Heart left ventricle (tissue), 16 donors: ENCODE measurements around the gene PLEKHN1. TPM values are rescaled to one million over a fixed set of nuclear protein-coding genes. Genes with fewer than 3 reads are reported as not detected.
A peak's percentile ranks its signal among the peaks of the same experiment; 100 is the strongest.

Experiments used
- ATAC-seq, 4 donors: fragments of 200-7000 bp; cut with Tn5 transposase; one replicate each; pipeline ENCODE4 v1.9.1; 2020 to 2022; ENCODE audit warnings: moderate library complexity in 4 of 4, mild to moderate bottlenecking in 3 of 4, moderate number of reproducible peaks in 1 of 4
- DNase-seq, 5 donors: peaks; one replicate each; pipeline ENCODE4 v3.0.0-alpha.2; 2020
- H3K27ac ChIP-seq, 12 donors: fragments of 200-600 bp; sonication (generic) in 4 of 12; one replicate each; pipeline versions ENCODE4 v1.5.0 to v1.8.0; 2016 to 2022; ENCODE audit warnings: mild to moderate bottlenecking in 2 of 12
- H3K27me3 ChIP-seq, 9 donors: fragments of 200-600 bp; sonication (generic) in 2 of 9; one replicate each; pipeline versions ENCODE4 v1.5.1 to v1.8.0; 2016 to 2022; ENCODE audit warnings: mild to moderate bottlenecking in 3 of 9
- H3K36me3 ChIP-seq, 9 donors: fragments of 200-600 bp; sonication (generic) in 2 of 9; one replicate each; pipeline versions ENCODE4 v1.5.0 to v1.8.0; 2018 to 2022; ENCODE audit warnings: mild to moderate bottlenecking in 2 of 9
- H3K4me1 ChIP-seq, 12 donors: fragments of 200-600 bp; sonication (generic) in 4 of 12; one replicate each; pipeline versions ENCODE4 v1.5.0 to v1.8.0; 2016 to 2022; ENCODE audit warnings: mild to moderate bottlenecking in 3 of 12
- H3K4me3 ChIP-seq, 12 donors: fragments of 200-600 bp; sonication (generic) in 4 of 12; one replicate each; pipeline versions ENCODE4 v1.5.0 to v1.8.0; 2017 to 2022; ENCODE audit warnings: mild to moderate bottlenecking in 9 of 12, moderate library complexity in 4 of 12
- H3K9me3 ChIP-seq, 12 donors: fragments of 200-600 bp; sonication (generic) in 4 of 12; one replicate each; pipeline versions ENCODE4 v1.5.0 to v1.8.0; 2016 to 2022; ENCODE audit warnings: mild to moderate bottlenecking in 1 of 12
- CTCF ChIP-seq, 12 donors: fragments of 200-600 bp; sonication (generic) in 4 of 12; IDR thresholded peaks; one replicate each; pipeline versions ENCODE4 v1.5.0 to v1.8.0; 2018 to 2022; ENCODE audit warnings: antibody characterized with exemption in 12 of 12, mild to moderate bottlenecking in 5 of 12
- POLR2A ChIP-seq, 2 donors: fragments of 450-650 bp; IDR thresholded peaks; one replicate each; pipeline ENCODE4 v1.6.1; 2017; ENCODE audit warnings: antibody characterized with exemption in 2 of 2, mild to moderate bottlenecking in 2 of 2, moderate library complexity in 2 of 2
- whole genome bisulfite sequencing, 4 donors: extraction: QIAGEN DNeasy Blood & Tissue Kit in 2 of 4; methylation state at CpG; one replicate each; pipeline versions ENCODE4 v1.1.5 to v1.1.7; 2013 to 2018; 5-methylcytosine and 5-hydroxymethylcytosine counted together
- intact Hi-C, 10 donors: fragments of 100-400 bp; cut with DNase I; formaldehyde crosslinking; loops; one replicate each; pipeline versions ENCODE4 v1.11.1 to v1.14.2; 2022
- polyA plus RNA-seq, 2 donors: library from polyadenylated mRNA; stranded (reverse); fragments of 200-250 nt; gene quantifications; one replicate each; pipeline ENCODE4 v1.2.3, GENCODE V29; 2013
- total RNA-seq, 9 donors: library from RNA; depleted of rRNA in 2 of 9; stranded (reverse); fragments of >200 nt in 2 of 9; fragmentation: NEBNext Ultra II Directional in 3 of 9; extraction: Animal tissue kit (Norgen Biotek cat#: 25700) in 3 of 9; gene quantifications; one replicate each; pipeline versions ENCODE4 v1.1.0 to v1.2.4, GENCODE V29; 2016 to 2023
- donor health status: ischemic (EF 13 %, LVEDD 7.1; RV severe dilation, severe dysfunction).
- donor health status: healthy with polysubstance abuse.
- donor health status: DM: no; HTN: yes; CAD: no.
- donor health status: DM: no; HTN: no; CAD: no.
- donor health status: ischemic (EF 25% LVEDD 6.9; RV normal size, moderate dysfunction).
- donor health status: ischemic (EF 25% LVEDD 5.7; RV mildly dilated, moderate dysfunction).
- donor health status: healthy.
- donor health status: DM: yes; HTN: yes; CAD: no.
- donor health status: ischemic (EF 35%, LVEDD 5.7; RV mildly dilated, moderate dysfunction).
- donor health status: nonischemic (EF 11% LVEDD 7.7; RV severe dilation, severe dysfunction).
- donor health status: DM: yes; HTN: yes; CAD: no.
- donor health status: PGD.
- donor health status: ischemic (EF 29% LVEDD 5.4; RV normal size, mild dysfunction).
- donor health status: nonischemic (EF 23%, LVEDD 6.1; RV moderate dilation, normal function).

PLEKHN1 gene
- total and polyA plus RNA-seq, 11 donors: 0.15 to 0.63 (median 0.26) TPM; not detected in 7

DNA sequence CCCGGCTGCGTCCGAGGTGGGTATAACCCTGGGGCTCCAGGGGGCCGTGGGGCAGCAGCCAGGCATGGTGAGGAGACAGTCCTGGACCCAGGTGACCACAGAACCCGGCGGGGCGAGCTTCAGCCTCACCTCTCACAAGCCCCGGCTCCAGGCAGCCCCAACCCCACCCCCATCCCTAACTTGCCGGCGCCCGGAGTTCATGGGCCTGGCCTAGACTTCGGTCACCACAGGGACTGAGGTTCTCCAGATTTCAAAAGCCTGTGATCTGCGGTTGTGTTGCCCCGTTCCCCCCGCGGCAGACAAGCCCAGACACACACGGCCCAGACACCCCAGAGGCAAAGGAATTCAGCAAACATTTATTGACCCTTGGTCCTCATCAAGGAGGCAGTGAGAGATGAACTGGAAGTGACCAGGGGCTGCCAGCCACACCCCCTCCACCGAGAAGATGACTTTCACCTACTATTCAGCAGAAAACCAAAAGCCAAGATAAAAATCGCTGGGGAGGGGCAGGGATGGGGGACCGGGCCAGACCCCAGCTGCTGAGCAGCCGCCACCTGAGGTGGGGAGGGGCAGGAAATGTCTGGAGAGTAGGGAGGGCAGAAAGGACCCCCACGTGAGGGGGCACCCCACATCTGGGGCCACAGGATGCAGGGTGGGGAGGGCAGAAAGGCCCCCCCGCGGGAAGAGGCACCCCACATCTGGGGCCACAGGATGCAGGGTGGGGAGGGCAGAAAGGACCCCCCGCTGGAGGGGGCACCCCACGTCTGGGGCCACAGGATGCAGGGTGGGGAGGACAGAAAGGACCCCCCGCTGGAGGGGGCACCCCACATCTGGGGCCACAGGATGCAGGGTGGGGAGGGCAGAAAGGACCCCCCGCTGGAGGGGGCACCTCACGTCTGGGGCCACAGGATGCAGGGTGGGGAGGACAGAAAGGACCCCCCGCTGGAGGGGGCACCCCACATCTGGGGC lies 29.7 kb downstream of the PLEKHN1 start:
- Histone ChIP-seq H3K27ac (no peak overlapping the region), H3K27me3 (peaks cover 0 to 46% (median 0%) of the 10 kb centered on the region in 9 donors), H3K36me3 (peaks cover 0 to 7% (median 0%) of the 10 kb centered on the region in 9 donors), H3K4me3 (no peak overlapping the region), H3K4me1 (peaks cover 0 to 31% (median 17%) of the 10 kb centered on the region in 12 donors), H3K9me3 (peaks cover 0 to 11% (median 3%) of the 10 kb centered on the region in 12 donors)
- TF ChIP-seq CTCF (IDR thresholded peaks at IDR 0.05) (no peak), POLR2A (IDR thresholded peaks at IDR 0.05) (no peak)
- intact Hi-C loops: loop anchor here in 1 of 10 donors (5.0 kb wide), 1 partner anchor 89 kb away; no protein-coding TSS in a partner anchor
- WGBS, 4 donors: 44 to 52% (median 46%) methylated on average over 12 to 30 of the region's 30 CpGs
- ATAC-seq: no peak
- DNase-seq: peak in 3 of 5 donors; percentile 20 to 55 (median 29)

GRCh38 chr1:996851-997712 lies 30.8 kb downstream of the PLEKHN1 start:
- peak overlapping the region in 3 of 12 donors; percentile 90 to 93 (median 92) for H3K4me3 ChIP-seq
- intact Hi-C loops: loop anchor here in 1 of 10 donors (5.0 kb wide), 1 partner anchor 90 kb away; no protein-coding TSS in a partner anchor
- H3K4me1 ChIP-seq: peaks cover 0 to 41% (median 19%) of the 10 kb centered on the region in 12 donors
- peaks cover 0 to 5% (median under 1%) of the 10 kb centered on the region in 12 donors for H3K9me3 ChIP-seq
- WGBS, 4 donors: 72 to 78% (median 73%) methylated on average over 23 to 24 of the region's 24 CpGs
- DNase-seq (peak in 3 of 5 donors; percentile 26 to 60 (median 28)), ATAC-seq (no peak)
- H3K36me3 ChIP-seq: peaks cover 0 to 7% (median 0%) of the 10 kb centered on the region in 9 donors
- H3K27ac ChIP-seq: peak overlapping the region in 1 of 12 donors; percentile 99
- no peak for TF ChIP-seq POLR2A (IDR thresholded peaks at IDR 0.05)
- no peak for TF ChIP-seq CTCF (IDR thresholded peaks at IDR 0.05)
- peaks cover 0 to 58% (median 0%) of the 10 kb centered on the region in 9 donors for H3K27me3 ChIP-seq

DNA sequence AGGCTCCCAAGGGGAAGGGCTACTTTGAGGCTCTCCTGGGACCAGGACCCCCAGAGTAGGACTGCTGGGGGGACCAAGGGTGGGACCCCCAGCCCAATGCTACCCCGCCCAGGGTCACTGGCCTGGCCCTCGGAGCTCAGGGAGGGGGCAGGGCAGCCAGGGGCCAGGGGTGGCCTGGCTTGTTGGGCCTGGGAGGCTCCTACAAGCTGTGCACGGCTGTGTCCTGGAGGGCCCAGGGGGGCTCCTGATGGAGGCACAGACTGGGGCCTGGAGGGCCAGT lies 31.4 kb downstream of the PLEKHN1 start:
- Histone ChIP-seq H3K36me3 (peaks cover 0 to 7% (median 0%) of the 10 kb centered on the region in 9 donors), H3K9me3 (no peaks in the 10 kb centered on the region), H3K4me1 (peaks cover 0 to 41% (median 20%) of the 10 kb centered on the region in 12 donors), H3K4me3 (peak overlapping the region in 7 of 12 donors; percentile 71 to 93 (median 81)), H3K27ac (peak overlapping the region in 2 of 12 donors; percentile 99), H3K27me3 (peaks cover 0 to 61% (median 0%) of the 10 kb centered on the region in 9 donors)
- no peak for ATAC-seq
- DNase-seq: peak in 1 of 5 donors; percentile 69
- intact Hi-C loops: loop anchor here in 1 of 10 donors (5.0 kb wide), 1 partner anchor 90 kb away; no protein-coding TSS in a partner anchor
- 79 to 90% (median 86%) methylated on average over 2 to 3 of the region's 3 CpGs; no CpG with 5 or more reads in 1 of the 4 donors for WGBS, 4 donors
- TF ChIP-seq POLR2A (IDR thresholded peaks at IDR 0.05): no peak
- TF ChIP-seq CTCF (IDR thresholded peaks at IDR 0.05): no peak
